A673 (cell line): ENCODE measurements around the gene MCF2L2.

Source experiments
- EZH2 ChIP-seq: fragments of 200-600 bp; sonication (generic); IDR thresholded peaks from 2 replicates; pipeline ENCODE4 v1.6.1; 2017; ENCODE audit warnings: borderline replicate concordance, low read depth, mild to moderate bottlenecking, mixed read lengths, antibody characterized with exemption, low read length; ENCODE audit not compliant: poor library complexity, severe bottlenecking
- TF ChIP-seq, protein P1 (sequence below): fragments of 300-800, 200-600 bp; sonication (generic); conservative IDR thresholded peaks from 2 replicates; pipeline ENCODE4 v1.5.1; 2017; ENCODE audit warnings: low read depth, mild to moderate bottlenecking, antibody characterized with exemption, low read length, moderate library complexity, mixed read lengths

DNA sequence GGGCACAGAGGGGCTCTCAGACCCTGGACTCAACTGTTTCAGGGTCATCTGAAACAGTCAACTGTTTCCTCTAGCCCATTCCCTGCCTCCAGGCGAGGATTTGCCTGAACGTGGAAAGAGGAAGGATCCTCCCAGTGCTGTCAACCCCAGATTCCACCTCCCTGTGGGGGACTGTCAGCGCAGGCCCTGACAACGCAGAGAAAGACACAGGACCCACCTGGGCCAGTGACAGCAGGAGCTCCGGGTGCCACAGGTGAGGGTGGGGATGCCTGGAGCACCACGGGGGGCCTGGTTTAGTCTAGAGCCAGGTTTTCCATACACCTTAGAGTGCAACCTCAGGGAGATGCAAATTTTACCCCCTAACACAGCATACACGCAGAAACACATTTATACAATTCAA lies 246.3 kb downstream of the MCF2L2 start:
- TF ChIP-seq EZH2, result no peak
- TF ChIP-seq, protein P1, sequence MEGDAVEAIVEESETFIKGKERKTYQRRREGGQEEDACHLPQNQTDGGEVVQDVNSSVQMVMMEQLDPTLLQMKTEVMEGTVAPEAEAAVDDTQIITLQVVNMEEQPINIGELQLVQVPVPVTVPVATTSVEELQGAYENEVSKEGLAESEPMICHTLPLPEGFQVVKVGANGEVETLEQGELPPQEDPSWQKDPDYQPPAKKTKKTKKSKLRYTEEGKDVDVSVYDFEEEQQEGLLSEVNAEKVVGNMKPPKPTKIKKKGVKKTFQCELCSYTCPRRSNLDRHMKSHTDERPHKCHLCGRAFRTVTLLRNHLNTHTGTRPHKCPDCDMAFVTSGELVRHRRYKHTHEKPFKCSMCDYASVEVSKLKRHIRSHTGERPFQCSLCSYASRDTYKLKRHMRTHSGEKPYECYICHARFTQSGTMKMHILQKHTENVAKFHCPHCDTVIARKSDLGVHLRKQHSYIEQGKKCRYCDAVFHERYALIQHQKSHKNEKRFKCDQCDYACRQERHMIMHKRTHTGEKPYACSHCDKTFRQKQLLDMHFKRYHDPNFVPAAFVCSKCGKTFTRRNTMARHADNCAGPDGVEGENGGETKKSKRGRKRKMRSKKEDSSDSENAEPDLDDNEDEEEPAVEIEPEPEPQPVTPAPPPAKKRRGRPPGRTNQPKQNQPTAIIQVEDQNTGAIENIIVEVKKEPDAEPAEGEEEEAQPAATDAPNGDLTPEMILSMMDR, result no peak
